Fibroblast of skin of left biceps (primary cell): ENCODE data around the gene WDR87.
A peak's percentile ranks its signal among the peaks of the same experiment; 100 is the strongest.

ENCODE experiments used
- DNase-seq, 2 experiments: peaks; one replicate each; pipeline ENCODE4 v3.0.0-alpha.2; 2013; ENCODE audit warnings: low read depth in 2 of 2

The WDR87 gene

GRCh38 chr19:37905946-37906868 is at the start of gene WDR87:
TSS of gene WDR87 (minus strand) at chr19:37906594. CDS start at chr19:37898239, 8,355 bp downstream.
- no peak for DNase-seq

- DNase-seq, result no peak
These were observed 49.6 kb upstream of the WDR87 start for GRCh38 chr19:37955986-37956385.

GRCh38 chr19:37954421-37954874 is 48.1 kb upstream of the WDR87 start:
- DNase-seq, result no peak

- no peak for DNase-seq
These were observed 47.5 kb upstream of the WDR87 start for GRCh38 chr19:37953918-37954303.

GRCh38 chr19:37953171-37953917 is 47.0 kb upstream of the WDR87 start:
- no peak for DNase-seq

GRCh38 chr19:37951816-37952210 is 45.4 kb upstream of the WDR87 start:
- no peak for DNase-seq

- no peak for DNase-seq
These were observed 44.2 kb upstream of the WDR87 start for GRCh38 chr19:37950471-37951175.

- no peak for DNase-seq
These were observed 42.0 kb upstream of the WDR87 start for GRCh38 chr19:37948362-37948761.

- no peak for DNase-seq
These were observed 41.4 kb upstream of the WDR87 start for GRCh38 chr19:37947778-37948177.

GRCh38 chr19:37946132-37946531 is 39.7 kb upstream of the WDR87 start:
- no peak for DNase-seq

GRCh38 chr19:37943480-37943879 is 37.1 kb upstream of the WDR87 start:
- no peak for DNase-seq

GRCh38 chr19:37942516-37942902 is 36.1 kb upstream of the WDR87 start:
- no peak for DNase-seq

GRCh38 chr19:37941782-37942515 is 35.6 kb upstream of the WDR87 start:
- no peak for DNase-seq

- DNase-seq, result no peak
These were observed 32.0 kb upstream of the WDR87 start for GRCh38 chr19:37938353-37938752.

GRCh38 chr19:37936886-37937285 is 30.5 kb upstream of the WDR87 start:
- DNase-seq, result no peak

GRCh38 chr19:37936166-37936565 is 29.8 kb upstream of the WDR87 start:
- no peak for DNase-seq

- DNase-seq, result no peak
These were observed 28.9 kb upstream of the WDR87 start for GRCh38 chr19:37935341-37935740.

GRCh38 chr19:37933937-37934358 is 27.6 kb upstream of the WDR87 start:
- peak; percentile 53 to 54 for DNase-seq

GRCh38 chr19:37932985-37933936 is 26.9 kb upstream of the WDR87 start:
- no peak for DNase-seq
